Activated naive CD4-positive, alpha-beta T cell treated with anti-CD3 and anti-CD28 coated beads, Interleukin-2, amount 50 U/mL, for 24 hours (primary cell): ENCODE results near the gene CDH12.
"Not testable (repeated sequence)": the region's sequence is repeated elsewhere in the genome, so short reads cannot be mapped to it uniquely, and the experiment has no call there.

Source experiments
- H3K27ac Mint-ChIP-seq: one replicate; pipeline ENCODE4 v1.8.0; 2021; ENCODE audit warnings: mild to moderate bottlenecking, mixed read lengths
- H3K27me3 Mint-ChIP-seq: one replicate; pipeline ENCODE4 v1.8.0; 2021; ENCODE audit warnings: mixed read lengths
- H3K36me3 Mint-ChIP-seq: one replicate; pipeline ENCODE4 v1.8.0; 2021; ENCODE audit warnings: mixed read lengths
- H3K4me1 Mint-ChIP-seq: one replicate; pipeline ENCODE4 v1.8.0; 2021; ENCODE audit warnings: mixed read lengths
- H3K4me3 Mint-ChIP-seq: one replicate; pipeline ENCODE4 v1.8.0; 2021; ENCODE audit warnings: mild to moderate bottlenecking, mixed read lengths
- H3K9me3 Mint-ChIP-seq: one replicate; pipeline ENCODE4 v1.8.0; 2021; ENCODE audit warnings: mixed read lengths

CDH12 gene

DNA sequence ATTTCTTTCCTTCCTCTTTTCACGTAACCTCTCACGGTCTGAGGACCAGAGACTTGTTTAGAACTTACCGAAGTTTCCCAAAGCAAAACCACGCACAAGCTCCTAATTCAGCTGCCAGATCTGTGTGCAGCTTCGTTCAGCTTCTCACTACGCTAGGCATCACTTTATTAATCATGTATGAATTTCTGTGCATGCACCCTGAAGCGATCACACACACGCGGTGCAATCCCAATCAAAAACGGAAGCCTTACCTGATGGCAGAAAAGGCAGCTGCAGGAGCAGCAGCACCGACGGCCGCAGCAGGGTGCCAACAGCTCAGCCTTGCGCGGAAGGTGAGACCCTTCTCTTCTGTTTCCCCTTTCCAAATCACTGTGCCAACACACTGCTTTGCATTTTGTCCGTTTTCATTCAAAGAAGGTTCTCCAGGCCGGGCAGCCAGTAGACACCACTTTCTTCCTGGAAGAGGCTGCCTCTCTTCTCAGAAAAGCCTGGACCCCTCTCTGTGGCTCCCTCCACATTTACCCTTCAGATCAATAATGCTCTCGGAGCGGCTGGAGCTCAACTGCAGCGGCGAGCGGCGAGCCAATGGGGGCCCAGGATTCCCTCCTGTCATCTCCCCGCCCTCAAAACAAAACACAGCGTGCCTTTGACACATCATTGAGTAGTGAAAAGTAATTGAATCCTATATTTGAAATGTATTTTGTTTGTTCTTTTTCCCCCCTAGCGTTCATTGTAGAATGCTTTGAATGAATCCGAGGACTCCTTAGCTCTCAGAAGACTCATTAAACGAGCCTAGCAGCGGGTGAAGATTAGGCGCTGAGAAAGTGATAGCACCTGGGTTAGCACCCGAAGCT lies at the start of gene CDH12:
Gene CDH12 (minus strand): TSS at position 538 of the 854 bp plus-strand sequence.
- H3K4me3 Mint-ChIP-seq = peak within 1 kb of the TSS; percentile 49
- H3K27ac Mint-ChIP-seq = no peak within 1 kb of the TSS
- peaks cover 14% of the 10 kb centered on the region for H3K4me1 Mint-ChIP-seq
- peaks cover 10% of the 10 kb centered on the region for H3K9me3 Mint-ChIP-seq
- no peaks in the 10 kb centered on the region for H3K36me3 Mint-ChIP-seq
- H3K27me3 Mint-ChIP-seq = peaks cover 2% of the 10 kb centered on the region

DNA sequence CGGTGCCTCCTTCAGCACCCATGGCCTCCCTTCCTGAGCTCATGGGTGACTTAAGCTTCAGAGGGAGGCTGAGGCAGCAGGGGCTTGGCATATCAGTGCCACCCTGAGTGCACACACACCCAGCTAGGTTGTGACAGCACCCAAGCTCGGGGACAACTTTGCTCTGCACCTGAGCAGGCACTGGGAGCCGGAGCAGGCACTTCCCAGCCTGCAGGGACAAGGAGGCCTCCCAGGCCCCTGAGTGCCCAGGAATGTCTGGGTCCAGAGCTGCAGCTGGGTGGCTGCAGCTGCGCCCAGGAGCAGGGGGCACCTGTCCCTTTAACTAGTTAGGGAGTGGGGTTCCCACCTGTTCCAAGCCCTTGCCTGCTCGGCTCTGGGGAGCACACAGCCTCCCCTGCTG lies 48.7 kb upstream of the CDH12 start:
- no peaks in the 10 kb centered on the region for H3K36me3 Mint-ChIP-seq
- no peaks in the 10 kb centered on the region for H3K27me3 Mint-ChIP-seq
- H3K4me3 Mint-ChIP-seq = no peak overlapping the region
- H3K4me1 Mint-ChIP-seq = no peaks in the 10 kb centered on the region
- peaks cover 11% of the 10 kb centered on the region for H3K9me3 Mint-ChIP-seq
- no peak overlapping the region for H3K27ac Mint-ChIP-seq

DNA sequence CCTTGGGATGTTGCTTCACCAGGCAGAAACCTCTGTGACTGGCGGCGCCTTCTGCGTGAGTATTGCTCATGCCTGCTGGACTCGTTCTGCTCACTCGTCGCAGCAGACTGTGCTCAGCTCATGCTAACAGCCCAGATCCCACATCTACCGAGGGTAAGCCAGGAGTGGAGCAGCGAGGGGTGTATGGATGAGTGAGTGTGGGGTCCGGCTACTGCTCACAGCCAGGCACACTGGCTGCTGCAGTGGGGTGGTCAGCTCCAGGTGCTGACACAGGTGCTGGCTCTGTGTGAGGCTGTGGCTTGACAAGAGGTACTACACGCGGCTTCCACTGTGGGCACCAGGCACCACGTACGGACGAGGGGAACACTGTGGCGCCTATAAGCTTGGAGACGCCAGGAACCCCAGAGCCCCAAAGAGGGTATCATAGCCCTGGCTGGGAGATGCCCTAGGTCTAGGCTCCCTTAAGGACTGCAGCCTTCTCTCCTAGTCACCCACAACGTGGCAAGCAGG lies 47.7 kb upstream of the CDH12 start:
- no peaks in the 10 kb centered on the region for H3K27me3 Mint-ChIP-seq
- H3K9me3 Mint-ChIP-seq = peaks cover 16% of the 10 kb centered on the region
- no peak overlapping the region for H3K27ac Mint-ChIP-seq
- no peaks in the 10 kb centered on the region for H3K36me3 Mint-ChIP-seq
- no peak overlapping the region for H3K4me3 Mint-ChIP-seq
- no peaks in the 10 kb centered on the region for H3K4me1 Mint-ChIP-seq

DNA sequence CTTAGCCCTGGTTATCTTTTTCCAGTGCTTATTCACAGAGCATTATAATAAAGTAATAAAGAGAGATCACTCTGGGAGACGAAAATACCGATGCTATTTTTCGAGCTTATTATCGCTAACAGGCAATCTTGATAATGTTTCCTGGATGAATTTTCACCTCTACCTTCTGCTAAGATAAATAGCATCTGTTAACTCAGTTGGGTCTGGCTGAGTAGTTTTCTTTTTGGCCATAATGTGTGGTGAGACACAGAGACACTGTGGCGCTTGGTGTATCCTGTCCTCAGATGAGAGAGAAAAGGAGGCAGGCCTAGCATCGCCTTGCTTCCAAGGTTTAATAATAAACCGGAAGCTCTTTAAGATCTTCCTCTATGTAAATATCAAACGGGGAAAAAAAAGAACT lies 46.2 kb upstream of the CDH12 start:
- Mint-ChIP-seq H3K4me1 (no peaks in the 10 kb centered on the region), H3K27me3 (no peaks in the 10 kb centered on the region), H3K27ac (no peak overlapping the region), H3K9me3 (peaks cover 20% of the 10 kb centered on the region), H3K4me3 (no peak overlapping the region), H3K36me3 (no peaks in the 10 kb centered on the region)

DNA sequence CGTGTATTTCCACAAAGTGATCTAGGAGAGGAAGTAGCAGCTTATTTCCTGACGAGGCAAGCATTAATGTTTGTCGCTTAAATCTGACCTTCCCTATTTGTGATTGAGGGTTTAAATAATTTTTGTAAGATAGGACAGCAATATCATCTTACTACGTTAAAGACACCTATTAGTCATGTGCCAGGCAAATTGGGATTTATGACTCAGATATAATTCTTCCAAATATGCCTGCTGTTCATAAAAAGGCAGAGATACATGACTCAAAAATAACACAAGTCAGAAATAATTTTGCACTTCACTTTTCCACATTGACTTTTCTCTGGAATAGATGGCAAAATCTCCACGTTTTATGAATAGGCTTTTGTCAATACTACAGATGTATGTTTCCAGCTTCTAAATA lies 43.0 kb upstream of the CDH12 start:
- H3K9me3 Mint-ChIP-seq = peaks cover 24% of the 10 kb centered on the region
- no peak overlapping the region for H3K27ac Mint-ChIP-seq
- no peak overlapping the region for H3K4me3 Mint-ChIP-seq
- no peaks in the 10 kb centered on the region for H3K36me3 Mint-ChIP-seq
- H3K27me3 Mint-ChIP-seq = no peaks in the 10 kb centered on the region
- H3K4me1 Mint-ChIP-seq = no peaks in the 10 kb centered on the region

DNA sequence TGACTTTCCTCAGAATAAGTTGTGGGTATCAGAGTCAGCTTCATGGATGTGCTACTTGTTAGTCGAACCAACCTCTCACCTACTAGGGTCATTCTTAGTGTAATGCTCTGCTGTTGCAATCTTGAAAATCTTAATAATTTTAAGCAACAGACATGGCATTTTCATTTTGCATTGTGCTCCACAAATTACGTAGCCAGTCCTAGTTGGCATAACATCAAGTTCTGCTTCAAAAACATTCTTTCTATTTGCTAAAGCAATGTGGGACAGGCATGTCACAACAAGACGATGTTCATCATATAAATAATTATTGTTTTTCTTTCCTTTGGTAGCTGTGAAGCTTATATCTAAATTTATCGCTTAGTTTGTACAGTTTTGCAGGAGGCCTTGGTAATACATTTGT lies 39.3 kb upstream of the CDH12 start:
- H3K4me3 Mint-ChIP-seq = no peak overlapping the region

DNA sequence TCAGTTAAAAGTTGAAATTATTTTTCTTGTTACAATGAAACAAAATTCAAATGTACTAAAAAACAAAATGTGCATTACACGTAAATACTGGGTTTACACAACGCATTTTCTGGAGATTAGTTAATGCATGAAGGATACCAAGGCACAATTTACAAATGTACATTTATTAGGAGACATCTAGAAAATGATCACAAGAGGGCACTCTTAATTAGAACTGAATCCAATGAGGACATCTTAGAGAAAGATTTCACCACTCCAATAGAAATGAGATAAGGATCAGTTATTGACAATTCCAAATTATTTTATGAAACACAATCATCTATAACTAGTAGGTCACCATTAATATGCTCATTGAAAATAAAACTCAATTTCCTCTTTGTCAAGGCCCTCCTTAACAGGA lies 36.6 kb upstream of the CDH12 start:
- Mint-ChIP-seq H3K27ac (no peak overlapping the region), H3K4me3 (no peak overlapping the region), H3K27me3 (no peaks in the 10 kb centered on the region), H3K9me3 (peaks cover 15% of the 10 kb centered on the region), H3K36me3 (no peaks in the 10 kb centered on the region), H3K4me1 (no peaks in the 10 kb centered on the region)

More for the DNA sequence above, 39.3 kb upstream of the CDH12 start:
- no peak overlapping the region for H3K27ac Mint-ChIP-seq
- H3K4me1 Mint-ChIP-seq = no peaks in the 10 kb centered on the region
- no peaks in the 10 kb centered on the region for H3K27me3 Mint-ChIP-seq
- no peaks in the 10 kb centered on the region for H3K36me3 Mint-ChIP-seq
- peaks cover 16% of the 10 kb centered on the region for H3K9me3 Mint-ChIP-seq

DNA sequence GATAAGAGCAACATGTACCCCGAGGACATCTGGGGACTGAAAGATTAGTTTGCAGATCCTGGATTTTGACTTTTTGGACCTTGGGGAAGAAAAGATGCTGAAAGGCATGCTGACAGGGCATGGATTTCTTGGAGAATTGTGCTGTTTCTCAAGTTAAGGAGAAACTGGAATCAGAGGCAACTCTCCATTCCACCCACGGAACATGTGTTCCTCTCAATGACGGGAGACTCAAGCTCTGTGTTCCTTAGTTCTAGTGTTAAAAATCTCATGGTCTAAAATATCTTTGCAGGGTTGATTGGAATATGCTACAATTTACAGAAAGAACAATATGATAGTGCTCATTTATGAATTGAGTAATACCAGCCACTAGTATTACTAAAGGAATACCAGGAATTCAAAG lies 34.4 kb upstream of the CDH12 start:
- no peaks in the 10 kb centered on the region for H3K27me3 Mint-ChIP-seq
- H3K4me1 Mint-ChIP-seq = no peaks in the 10 kb centered on the region
- H3K9me3 Mint-ChIP-seq = peaks cover 21% of the 10 kb centered on the region
- H3K36me3 Mint-ChIP-seq = no peaks in the 10 kb centered on the region
- no peak overlapping the region for H3K27ac Mint-ChIP-seq
- no peak overlapping the region for H3K4me3 Mint-ChIP-seq

DNA sequence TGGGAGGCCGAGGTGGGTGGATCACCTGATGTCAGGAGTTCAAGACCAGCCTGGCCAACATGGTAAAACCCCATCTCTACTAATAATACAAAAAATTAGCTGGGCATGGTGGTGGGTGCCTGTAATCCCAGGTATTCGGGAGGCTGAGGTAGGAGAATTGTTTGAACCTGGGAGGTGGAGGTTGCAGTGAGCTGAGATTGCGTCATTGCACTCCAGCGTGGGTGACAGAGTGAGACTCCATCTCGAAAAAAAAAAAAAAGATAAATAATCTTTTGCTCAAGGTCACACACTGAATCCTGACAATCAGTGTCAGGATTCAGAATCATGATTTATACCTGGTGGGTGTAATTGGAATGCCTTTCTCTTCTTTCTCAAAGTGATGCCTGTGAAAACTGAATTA lies 5.8 kb upstream of the CDH12 start:
- not testable (repeated sequence) for H3K36me3 Mint-ChIP-seq, H3K4me3 Mint-ChIP-seq, H3K27me3 Mint-ChIP-seq, H3K27ac Mint-ChIP-seq, H3K4me1 Mint-ChIP-seq
- H3K9me3 Mint-ChIP-seq = peaks cover 10% of the 10 kb centered on the region

DNA sequence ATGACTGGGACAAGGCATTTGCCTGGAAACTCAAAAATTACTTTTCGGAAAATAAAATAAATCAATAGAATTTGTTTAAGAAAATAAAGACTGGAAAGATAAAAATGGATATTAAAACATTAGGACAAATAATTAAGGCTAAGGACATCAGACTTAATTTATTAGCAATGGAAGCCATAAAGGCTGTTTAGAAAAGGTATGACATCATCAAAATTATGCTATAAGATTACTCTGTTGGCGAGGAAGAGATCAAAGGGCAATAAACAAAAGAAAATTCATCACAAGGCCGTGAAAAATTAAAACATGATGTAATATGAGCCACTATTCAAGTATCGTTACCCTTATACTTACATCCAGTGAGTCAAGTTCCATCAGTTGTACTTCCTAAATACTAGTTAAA lies 2.7 kb upstream of the CDH12 start:
- Mint-ChIP-seq H3K9me3 (peaks cover 10% of the 10 kb centered on the region), H3K27ac (no peak overlapping the region), H3K4me3 (no peak overlapping the region), H3K27me3 (peaks cover 2% of the 10 kb centered on the region), H3K4me1 (peaks cover 14% of the 10 kb centered on the region), H3K36me3 (no peaks in the 10 kb centered on the region)

DNA sequence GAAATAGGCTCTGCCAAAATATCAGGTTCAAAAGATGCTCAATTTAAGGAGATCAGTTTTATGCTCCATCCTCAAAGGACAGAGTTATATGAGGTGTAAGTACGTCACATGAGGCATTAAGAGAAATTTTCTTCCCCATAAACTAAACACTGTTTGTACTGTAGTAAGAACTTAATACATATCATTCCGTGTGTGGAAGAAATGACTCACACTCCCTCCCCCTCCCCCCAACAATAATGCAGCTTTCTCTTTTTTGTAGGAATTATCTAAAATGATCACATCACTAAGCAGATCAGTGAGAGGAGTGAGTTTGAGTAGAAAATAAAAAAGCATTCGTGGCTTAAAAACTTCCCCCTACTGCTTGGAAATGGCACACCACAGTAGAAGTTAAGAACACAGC lies 2.2 kb downstream of the CDH12 start:
- no peaks in the 10 kb centered on the region for H3K36me3 Mint-ChIP-seq
- H3K4me3 Mint-ChIP-seq = no peak overlapping the region
- peaks cover 10% of the 10 kb centered on the region for H3K9me3 Mint-ChIP-seq
- peaks cover 14% of the 10 kb centered on the region for H3K4me1 Mint-ChIP-seq
- H3K27me3 Mint-ChIP-seq = peaks cover 2% of the 10 kb centered on the region
- no peak overlapping the region for H3K27ac Mint-ChIP-seq

DNA sequence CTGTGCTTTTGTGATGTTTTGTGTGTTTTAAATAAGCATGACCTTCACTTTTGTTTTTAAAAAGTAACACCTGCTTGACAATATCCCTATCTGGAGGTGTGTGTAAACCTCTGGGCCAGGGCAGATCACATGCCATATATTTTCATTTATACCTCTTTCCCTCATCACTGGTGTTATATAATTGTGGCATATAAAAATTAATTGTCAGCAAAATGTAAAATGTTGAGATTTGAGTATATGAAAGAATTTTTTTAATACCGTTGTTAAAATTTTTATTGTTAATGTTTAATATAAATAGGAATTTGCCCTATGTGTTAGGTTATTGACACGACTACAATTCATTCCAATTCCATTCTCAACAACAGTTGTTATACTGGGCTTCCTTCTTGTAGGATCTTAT lies 6.5 kb downstream of the CDH12 start:
- no peak overlapping the region for H3K4me3 Mint-ChIP-seq
- no peaks in the 10 kb centered on the region for H3K4me1 Mint-ChIP-seq
- H3K36me3 Mint-ChIP-seq = no peaks in the 10 kb centered on the region
- no peaks in the 10 kb centered on the region for H3K27me3 Mint-ChIP-seq
- no peak overlapping the region for H3K27ac Mint-ChIP-seq
- no peaks in the 10 kb centered on the region for H3K9me3 Mint-ChIP-seq

DNA sequence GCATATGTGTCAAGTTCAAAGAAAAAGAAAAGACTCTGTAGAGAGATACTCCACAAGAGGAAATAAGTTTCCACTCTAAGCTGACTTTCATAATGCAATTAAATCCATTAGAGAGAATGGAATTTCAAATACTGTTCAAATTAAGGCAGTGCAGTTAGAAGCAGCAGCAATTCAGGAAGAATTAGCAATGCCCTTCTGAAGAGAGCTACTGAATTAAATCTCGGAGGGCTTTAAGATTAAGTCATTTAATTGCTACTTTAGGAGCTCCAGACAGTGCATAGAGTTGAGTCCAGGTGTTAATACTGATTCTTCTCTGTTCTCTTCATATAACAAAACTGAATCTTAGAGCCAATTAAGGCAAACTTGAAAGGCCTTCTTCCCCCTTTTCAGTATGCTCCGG lies 8.5 kb downstream of the CDH12 start:
- H3K27ac Mint-ChIP-seq = no peak overlapping the region
- H3K9me3 Mint-ChIP-seq = no peaks in the 10 kb centered on the region

DNA sequence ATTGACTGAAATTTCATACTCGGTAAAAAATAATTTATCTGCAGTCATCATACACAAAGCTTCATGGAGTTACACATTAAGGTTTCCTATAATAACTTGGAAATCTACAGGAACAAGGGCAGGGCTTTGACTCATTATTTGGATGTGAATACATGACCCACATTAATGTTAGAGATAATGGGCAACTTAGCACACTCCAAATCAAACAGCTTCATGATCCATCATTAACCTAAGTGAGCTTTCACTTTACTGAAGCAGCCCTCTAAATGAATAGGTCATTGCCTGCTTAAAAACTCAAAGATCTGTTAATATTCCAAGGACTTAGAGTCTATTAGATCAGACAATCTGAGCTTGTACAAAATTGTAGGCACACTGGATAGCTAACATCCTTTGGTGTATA lies 9.0 kb downstream of the CDH12 start:
- Mint-ChIP-seq H3K27me3 (no peaks in the 10 kb centered on the region), H3K27ac (no peak overlapping the region), H3K36me3 (no peaks in the 10 kb centered on the region), H3K4me1 (no peaks in the 10 kb centered on the region), H3K4me3 (no peak overlapping the region), H3K9me3 (no peaks in the 10 kb centered on the region)

More for the DNA sequence above, 8.5 kb downstream of the CDH12 start:
- Mint-ChIP-seq H3K4me3 (no peak overlapping the region), H3K36me3 (no peaks in the 10 kb centered on the region), H3K27me3 (no peaks in the 10 kb centered on the region), H3K4me1 (no peaks in the 10 kb centered on the region)

DNA sequence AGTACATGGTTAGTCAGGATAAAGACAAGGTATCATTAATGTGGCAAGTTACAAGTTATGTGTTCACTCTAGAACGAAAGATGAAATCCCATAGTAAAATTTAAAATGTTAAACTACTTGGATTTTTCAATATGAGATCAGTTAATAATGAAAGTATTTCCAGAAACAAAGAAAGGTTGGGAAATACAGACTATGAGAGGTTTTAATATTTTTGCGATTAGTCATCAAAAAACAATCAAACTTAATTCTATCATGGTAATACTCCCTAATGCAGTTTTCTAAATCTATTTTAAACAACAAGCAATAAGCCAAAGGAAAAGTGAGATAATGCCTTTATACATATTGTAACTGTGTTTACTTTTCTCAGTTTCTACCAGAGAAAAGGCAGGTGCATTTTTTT lies 10.6 kb downstream of the CDH12 start:
- H3K36me3 Mint-ChIP-seq = no peaks in the 10 kb centered on the region
- H3K27ac Mint-ChIP-seq = no peak overlapping the region
- H3K27me3 Mint-ChIP-seq = no peaks in the 10 kb centered on the region
- H3K4me1 Mint-ChIP-seq = no peaks in the 10 kb centered on the region
- no peaks in the 10 kb centered on the region for H3K9me3 Mint-ChIP-seq
- H3K4me3 Mint-ChIP-seq = no peak overlapping the region

DNA sequence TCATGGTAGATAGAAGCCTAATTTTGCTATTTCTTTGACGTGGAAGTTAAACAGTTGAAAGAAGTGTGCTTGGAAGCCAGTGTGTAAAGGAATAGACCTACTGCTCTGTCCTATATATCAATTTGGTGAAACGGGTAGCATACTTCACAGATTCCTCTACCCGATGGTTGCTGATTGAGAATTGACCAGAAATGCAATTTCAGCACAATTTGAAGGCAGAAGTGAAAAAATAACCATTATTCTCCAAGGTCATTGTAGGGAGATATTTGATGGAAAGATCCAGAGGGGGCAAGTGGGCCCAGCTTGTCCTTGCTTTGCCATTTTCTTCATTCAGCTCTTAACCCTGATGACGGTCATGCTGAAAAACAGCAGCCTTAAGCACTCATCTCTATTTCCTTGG lies 15.3 kb downstream of the CDH12 start:
- Mint-ChIP-seq H3K4me1 (no peaks in the 10 kb centered on the region), H3K9me3 (peaks cover 4% of the 10 kb centered on the region), H3K36me3 (no peaks in the 10 kb centered on the region), H3K27me3 (no peaks in the 10 kb centered on the region), H3K27ac (no peak overlapping the region), H3K4me3 (no peak overlapping the region)

DNA sequence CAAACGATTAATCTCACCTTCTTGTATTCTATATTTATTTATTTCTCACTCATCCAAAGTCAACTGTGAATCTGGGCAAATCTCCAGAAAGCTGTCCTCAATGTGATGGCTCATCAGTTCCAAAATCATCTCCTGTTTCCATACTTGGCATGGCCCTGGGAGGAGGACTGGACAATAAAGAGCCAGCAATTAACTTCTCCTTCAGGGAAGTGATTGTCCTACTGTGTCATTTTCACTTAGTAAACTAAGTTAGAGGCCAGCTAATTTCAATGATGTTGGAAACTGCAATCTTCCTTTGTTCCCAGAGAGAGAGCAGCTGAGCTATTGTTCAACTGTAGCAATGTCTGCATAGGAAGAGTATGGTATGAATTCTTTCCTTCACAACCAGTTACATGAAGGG lies 17.5 kb downstream of the CDH12 start:
- Mint-ChIP-seq H3K27me3 (no peaks in the 10 kb centered on the region), H3K9me3 (peaks cover 4% of the 10 kb centered on the region), H3K36me3 (no peaks in the 10 kb centered on the region), H3K4me3 (no peak overlapping the region), H3K4me1 (no peaks in the 10 kb centered on the region), H3K27ac (no peak overlapping the region)
